Fibroblast of lung (primary cell): ENCODE data around the gene LEPROT. TPM values are rescaled to one million over a fixed set of nuclear protein-coding genes. Genes with fewer than 3 reads are reported as not detected.

Source experiments
- DNase-seq, 2 donors: peaks; one replicate each; pipeline versions ENCODE4 v3.0.0 to v3.0.0-alpha.2; 2010; ENCODE audit warnings: low read depth in 2 of 2
- H2AFZ ChIP-seq: 2 replicates; pipeline ENCODE4 v1.5.1; 2012; ENCODE audit warnings: low read length, control low read depth, inconsistent platforms
- H3K27ac ChIP-seq: 2 replicates; pipeline ENCODE4 v1.5.1; 2011; ENCODE audit warnings: low read length, control low read depth; ENCODE audit not compliant: insufficient read depth
- H3K27me3 ChIP-seq: 2 replicates; pipeline ENCODE4 v1.5.1; 2011; ENCODE audit warnings: mild to moderate bottlenecking, low read length; ENCODE audit not compliant: control insufficient read depth, insufficient read depth
- H3K36me3 ChIP-seq: 2 replicates; pipeline ENCODE4 v1.5.1; 2011; ENCODE audit warnings: low read length; ENCODE audit not compliant: control insufficient read depth, insufficient read depth
- H3K4me1 ChIP-seq: 2 replicates; pipeline ENCODE4 v1.5.1; 2011; ENCODE audit warnings: low read length; ENCODE audit not compliant: control insufficient read depth, insufficient read depth; ENCODE audit errors: extremely low read depth
- H3K4me2 ChIP-seq: 2 replicates; pipeline ENCODE4 v1.5.1; 2011; ENCODE audit warnings: low read length, control low read depth; ENCODE audit not compliant: insufficient read depth; ENCODE audit errors: extremely low read depth
- H3K4me3 ChIP-seq, 4 experiments: fragments of 200-600 bp in 1 of 4; sonication (generic) in 1 of 4; replicated peaks in 1 of 4; 2 replicates each; pipeline ENCODE4 v1.5.1; 2011 to 2016; ENCODE audit warnings: low read length in 4 of 4, low read depth in 3 of 4, mild to moderate bottlenecking in 3 of 4, control low read depth in 2 of 4, inconsistent platforms in 1 of 4, mixed read lengths in 1 of 4; ENCODE audit not compliant: insufficient read depth in 1 of 4; ENCODE audit errors: control extremely low read depth in 1 of 4
- H3K79me2 ChIP-seq: 2 replicates; pipeline ENCODE4 v1.5.1; 2012; ENCODE audit warnings: mild to moderate bottlenecking, low read length, inconsistent platforms; ENCODE audit not compliant: control insufficient read depth, insufficient read depth
- H3K9ac ChIP-seq: 2 replicates; pipeline ENCODE4 v1.5.1; 2011; ENCODE audit warnings: mild to moderate bottlenecking, low read length, control low read depth; ENCODE audit not compliant: insufficient read depth
- H3K9me3 ChIP-seq: 2 replicates; pipeline ENCODE4 v1.5.1; 2012; ENCODE audit warnings: low read depth, low read length; ENCODE audit not compliant: control insufficient read depth, insufficient read depth
- H4K20me1 ChIP-seq: 2 replicates; pipeline ENCODE4 v1.5.1; 2011; ENCODE audit warnings: low read length; ENCODE audit not compliant: control insufficient read depth, insufficient read depth; ENCODE audit errors: extremely low read depth
- CTCF ChIP-seq, 2 donors: IDR thresholded peaks in 1 of 2; conservative IDR thresholded peaks in 1 of 2; 1 replicate in 1 of 2; 2 replicates in 1 of 2; pipeline ENCODE4 v1.5.1; 2011 to 2012; ENCODE audit warnings: low read length in 2 of 2, control low read depth in 1 of 2, inconsistent platforms in 1 of 2, low read depth in 1 of 2, mild to moderate bottlenecking in 1 of 2
- EZH2 ChIP-seq: IDR thresholded peaks from 2 replicates; pipeline ENCODE4 v1.5.1; 2012; ENCODE audit warnings: low read length, control low read depth, mild to moderate bottlenecking; ENCODE audit errors: missing control alignments
- polyA minus RNA-seq: library from RNA; depleted of rRNA, polyadenylated mRNA; stranded (reverse); fragments of >200 nt; gene quantifications from 2 replicates; pipeline ENCODE4 v1.2.3, GENCODE V29; 2011; ENCODE audit warnings: low replicate concordance
- polyA plus RNA-seq, 2 donors: library from polyadenylated mRNA; depleted of rRNA in 1 of 2; stranded (reverse) in 1 of 2; unstranded in 1 of 2; fragments of >200 nt; gene quantifications; 2 replicates each; pipeline ENCODE4 v1.2.1, GENCODE V29; 2011 to 2012; ENCODE audit warnings: missing spikeins in 1 of 2
- total RNA-seq: library from RNA; depleted of rRNA; stranded (reverse); fragments of >200 nt; gene quantifications from 2 replicates; pipeline ENCODE4 v1.2.1, GENCODE V29; 2014

The LEPROT gene, protein sequence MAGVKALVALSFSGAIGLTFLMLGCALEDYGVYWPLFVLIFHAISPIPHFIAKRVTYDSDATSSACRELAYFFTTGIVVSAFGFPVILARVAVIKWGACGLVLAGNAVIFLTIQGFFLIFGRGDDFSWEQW
- 37.5 and 46.0 TPM in 2 replicates for total RNA-seq
- 58.2 and 101 TPM in 2 replicates for polyA plus RNA-seq
- polyA plus RNA-seq (2012) = 43.5 and 77.5 TPM in 2 replicates
- 11.8 and 18.7 TPM in 2 replicates for polyA minus RNA-seq

- H3K4me1 ChIP-seq = peaks cover 16% of the 10 kb centered on the region
- no peaks in the 10 kb centered on the region for H3K9me3 ChIP-seq
- no peaks in the 10 kb centered on the region for H3K36me3 ChIP-seq
- peak within 1 kb of the TSS; percentile 98 for H2AFZ ChIP-seq
- TF ChIP-seq CTCF (conservative IDR thresholded peaks at IDR 0.05 in 1 of 2, IDR thresholded peaks at IDR 0.05 in 1 of 2; ENCODE audit: low read depth in 1 of 2, low read length in 2 of 2) (no peak), EZH2 (no peak)
- H3K4me2 ChIP-seq = peak within 1 kb of the TSS; percentile 96
- H3K27me3 ChIP-seq = no peaks in the 10 kb centered on the region
- H3K9ac ChIP-seq = peak within 1 kb of the TSS; percentile 97
- no peak for DNase-seq
- no peaks in the 10 kb centered on the region for H4K20me1 ChIP-seq
- peaks cover 41% of the 10 kb centered on the region for H3K79me2 ChIP-seq
- peak within 1 kb of the TSS; percentile 89 for H3K27ac ChIP-seq
- peak within 1 kb of the TSS; percentile 72 to 96 (median 84) for H3K4me3 ChIP-seq
These were observed at the start of gene LEPROT, which contains the start of gene LEPR for GRCh38 chr1:65420590-65421350. Gene LEPROT, plus strand, starts transcription at chr1:65420668. Its CDS starts 57 bp downstream, at chr1:65420725. Gene LEPR, plus strand, starts transcription at chr1:65420668. Its CDS starts 144,898 bp downstream, at chr1:65565566.

GRCh38 chr1:65371544-65371943, 48.9 kb upstream of the LEPROT start:
- TF ChIP-seq EZH2 = no peak
- no peak for TF ChIP-seq CTCF (conservative IDR thresholded peaks at IDR 0.05 in 1 of 2, IDR thresholded peaks at IDR 0.05 in 1 of 2; ENCODE audit: low read depth in 1 of 2, low read length in 2 of 2)
- H3K9me3 ChIP-seq = no peaks in the 10 kb centered on the region
- no peaks in the 10 kb centered on the region for H3K27me3 ChIP-seq
- H2AFZ ChIP-seq = no peak overlapping the region
- H3K27ac ChIP-seq = no peak overlapping the region
- no peaks in the 10 kb centered on the region for H3K79me2 ChIP-seq
- H3K36me3 ChIP-seq = no peaks in the 10 kb centered on the region
- H3K4me3 ChIP-seq = no peak overlapping the region
- no peaks in the 10 kb centered on the region for H4K20me1 ChIP-seq
- H3K4me2 ChIP-seq = no peak overlapping the region
- no peak overlapping the region for H3K9ac ChIP-seq
- DNase-seq = no peak
- no peaks in the 10 kb centered on the region for H3K4me1 ChIP-seq

DNA sequence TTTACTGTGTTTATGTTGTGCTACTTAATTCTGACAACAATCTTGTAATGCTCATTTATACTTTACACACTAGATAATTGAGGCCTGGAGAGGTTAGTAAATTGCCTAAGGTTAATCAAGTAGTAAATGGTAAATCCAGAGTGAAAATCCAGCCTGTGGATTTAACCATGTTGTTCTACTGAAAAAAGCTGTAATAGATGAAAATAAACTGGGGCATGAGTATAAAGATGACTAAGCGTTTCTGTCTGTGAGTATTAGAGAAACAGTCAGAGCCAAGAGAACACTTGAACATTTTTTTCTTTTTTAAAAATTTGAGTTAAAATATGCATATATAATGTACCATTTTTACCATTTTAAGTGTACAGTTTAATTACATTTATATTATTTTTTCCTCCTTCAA, 47.9 kb upstream of the LEPROT start:
- Histone ChIP-seq H3K27ac (no peak overlapping the region), H2AFZ (no peak overlapping the region), H3K4me1 (no peaks in the 10 kb centered on the region), H3K36me3 (no peaks in the 10 kb centered on the region), H3K79me2 (no peaks in the 10 kb centered on the region), H4K20me1 (no peaks in the 10 kb centered on the region), H3K4me2 (no peak overlapping the region), H3K27me3 (no peaks in the 10 kb centered on the region), H3K9me3 (no peaks in the 10 kb centered on the region), H3K9ac (no peak overlapping the region), H3K4me3 (no peak overlapping the region)
- DNase-seq = peak; percentile 8 to 13
- TF ChIP-seq EZH2 = no peak
- TF ChIP-seq CTCF (conservative IDR thresholded peaks at IDR 0.05 in 1 of 2, IDR thresholded peaks at IDR 0.05 in 1 of 2; ENCODE audit: low read depth in 1 of 2, low read length in 2 of 2) = no peak
